Upper lobe of right lung (tissue), 1 donor: ENCODE results near the gene NBAS. TPM values are rescaled to one million over a fixed set of nuclear protein-coding genes. Genes with fewer than 3 reads are reported as not detected.

Source experiments
- ATAC-seq: fragments of 200-7000 bp; cut with Tn5 transposase; one replicate; pipeline ENCODE4 v1.9.1; 2020; ENCODE audit warnings: mild to moderate bottlenecking, moderate library complexity
- DNase-seq: peaks from one replicate; pipeline ENCODE4 v3.0.0-alpha.2; 2020
- H3K27ac ChIP-seq: fragments of 200-600 bp; one replicate; pipeline ENCODE4 v1.8.0; 2022
- H3K27me3 ChIP-seq: fragments of 200-600 bp; one replicate; pipeline ENCODE4 v1.8.0; 2022; ENCODE audit warnings: mild to moderate bottlenecking
- H3K36me3 ChIP-seq: fragments of 200-600 bp; one replicate; pipeline ENCODE4 v1.8.0; 2022
- H3K4me1 ChIP-seq: fragments of 200-600 bp; one replicate; pipeline ENCODE4 v1.8.0; 2022
- H3K4me3 ChIP-seq: fragments of 200-600 bp; one replicate; pipeline ENCODE4 v1.8.0; 2022; ENCODE audit warnings: mild to moderate bottlenecking
- H3K9me3 ChIP-seq: fragments of 200-600 bp; one replicate; pipeline ENCODE4 v1.8.0; 2022
- intact Hi-C: fragments of 100-400 bp; cut with DNase I; formaldehyde crosslinking; loops from one replicate; pipeline ENCODE4 v1.11.0; 2022
- total RNA-seq: library from RNA; stranded (reverse); fragmentation: NEBNext Ultra II Directional; extraction: Animal tissue kit (Norgen Biotek cat#: 25700); gene quantifications from one replicate; pipeline ENCODE4 v1.2.1, GENCODE V29; 2021
- TF ChIP-seq, protein P1 (sequence below): fragments of 200-600 bp; IDR thresholded peaks from one replicate; pipeline ENCODE4 v1.8.0; 2022; ENCODE audit warnings: antibody characterized with exemption
- donor health status: DM: no; HTN: yes; CAD: no; lungs with severe emphysema.

NBAS gene
- total RNA-seq, 1 donor from 2014 or later, result 38.8 TPM

DNA sequence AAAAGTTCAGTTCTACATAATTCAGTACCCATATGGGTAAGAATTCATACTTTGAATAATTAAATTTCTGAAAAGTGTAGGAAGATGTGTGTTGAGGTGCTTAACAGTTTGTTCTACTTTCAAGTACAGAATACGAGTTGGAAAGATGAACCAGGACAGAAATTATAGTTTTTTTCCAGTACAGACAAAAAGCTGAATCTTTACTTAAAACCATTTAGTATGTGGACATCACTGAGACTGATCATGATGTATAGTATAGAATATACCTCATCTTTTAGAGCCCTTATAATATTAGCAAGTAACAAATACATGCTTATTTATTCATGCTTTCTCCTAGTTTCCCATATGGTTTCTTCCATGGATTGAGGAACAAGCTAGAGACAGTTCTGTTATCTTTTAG is 40.5 kb upstream of the NBAS start:
- Histone ChIP-seq H3K9me3 (no peaks in the 10 kb centered on the region), H3K27ac (no peak overlapping the region), H3K36me3 (peaks cover 100% of the 10 kb centered on the region), H3K4me1 (no peaks in the 10 kb centered on the region), H3K27me3 (no peaks in the 10 kb centered on the region), H3K4me3 (no peak overlapping the region)
- DNase-seq, result no peak
- ATAC-seq, result no peak
- intact Hi-C loops, result no loop called here
- TF ChIP-seq, protein P1, sequence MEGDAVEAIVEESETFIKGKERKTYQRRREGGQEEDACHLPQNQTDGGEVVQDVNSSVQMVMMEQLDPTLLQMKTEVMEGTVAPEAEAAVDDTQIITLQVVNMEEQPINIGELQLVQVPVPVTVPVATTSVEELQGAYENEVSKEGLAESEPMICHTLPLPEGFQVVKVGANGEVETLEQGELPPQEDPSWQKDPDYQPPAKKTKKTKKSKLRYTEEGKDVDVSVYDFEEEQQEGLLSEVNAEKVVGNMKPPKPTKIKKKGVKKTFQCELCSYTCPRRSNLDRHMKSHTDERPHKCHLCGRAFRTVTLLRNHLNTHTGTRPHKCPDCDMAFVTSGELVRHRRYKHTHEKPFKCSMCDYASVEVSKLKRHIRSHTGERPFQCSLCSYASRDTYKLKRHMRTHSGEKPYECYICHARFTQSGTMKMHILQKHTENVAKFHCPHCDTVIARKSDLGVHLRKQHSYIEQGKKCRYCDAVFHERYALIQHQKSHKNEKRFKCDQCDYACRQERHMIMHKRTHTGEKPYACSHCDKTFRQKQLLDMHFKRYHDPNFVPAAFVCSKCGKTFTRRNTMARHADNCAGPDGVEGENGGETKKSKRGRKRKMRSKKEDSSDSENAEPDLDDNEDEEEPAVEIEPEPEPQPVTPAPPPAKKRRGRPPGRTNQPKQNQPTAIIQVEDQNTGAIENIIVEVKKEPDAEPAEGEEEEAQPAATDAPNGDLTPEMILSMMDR, result no peak

DNA sequence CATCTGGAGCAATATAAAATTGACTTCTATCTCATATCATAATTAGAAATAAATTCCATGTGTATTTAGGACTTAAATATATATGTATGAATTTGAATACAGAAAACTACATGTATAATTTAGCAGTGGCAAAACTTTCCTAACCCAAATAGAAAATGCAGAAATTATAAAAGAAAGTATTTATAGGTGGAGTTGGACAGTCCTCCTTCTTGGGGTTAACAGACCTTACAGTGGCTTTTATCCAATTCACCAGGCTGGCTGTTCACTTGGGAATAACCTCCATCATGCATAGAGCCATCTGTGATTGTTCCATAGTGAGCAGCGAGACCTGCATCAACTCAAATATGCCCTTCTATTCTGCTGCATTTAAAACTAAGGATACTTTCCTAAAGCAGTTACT is 38.9 kb upstream of the NBAS start:
- intact Hi-C loops, result no loop called here
- ATAC-seq (no peak), DNase-seq (no peak)
- H3K4me1 ChIP-seq, result no peaks in the 10 kb centered on the region
- H3K4me3 ChIP-seq, result no peak overlapping the region
- TF ChIP-seq, protein P1, result no peak
- H3K27me3 ChIP-seq, result no peaks in the 10 kb centered on the region
- no peak overlapping the region for H3K27ac ChIP-seq
- H3K36me3 ChIP-seq, result peaks cover 100% of the 10 kb centered on the region
- H3K9me3 ChIP-seq, result no peaks in the 10 kb centered on the region

DNA sequence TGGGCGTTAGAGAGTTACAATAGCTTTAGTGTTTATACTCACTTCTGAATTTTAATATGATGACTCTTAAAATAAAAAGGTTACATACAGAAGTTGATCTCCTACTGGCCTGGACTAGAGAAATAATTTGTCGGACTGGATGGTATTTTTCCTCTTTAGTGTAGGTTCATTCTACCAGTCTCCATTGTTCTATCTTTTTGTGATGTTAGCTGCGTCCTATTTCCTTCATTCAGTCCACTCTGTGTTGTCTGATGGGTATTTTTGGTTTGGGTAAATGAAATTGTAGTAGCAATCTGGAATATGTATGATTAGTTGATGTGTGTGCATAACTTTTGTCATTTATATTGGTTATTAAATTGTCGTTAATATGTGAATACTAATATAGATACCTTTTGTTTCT is 35.8 kb upstream of the NBAS start:
- no peak for DNase-seq
- H3K36me3 ChIP-seq, result peaks cover 71% of the 10 kb centered on the region
- TF ChIP-seq, protein P1, result no peak

DNA sequence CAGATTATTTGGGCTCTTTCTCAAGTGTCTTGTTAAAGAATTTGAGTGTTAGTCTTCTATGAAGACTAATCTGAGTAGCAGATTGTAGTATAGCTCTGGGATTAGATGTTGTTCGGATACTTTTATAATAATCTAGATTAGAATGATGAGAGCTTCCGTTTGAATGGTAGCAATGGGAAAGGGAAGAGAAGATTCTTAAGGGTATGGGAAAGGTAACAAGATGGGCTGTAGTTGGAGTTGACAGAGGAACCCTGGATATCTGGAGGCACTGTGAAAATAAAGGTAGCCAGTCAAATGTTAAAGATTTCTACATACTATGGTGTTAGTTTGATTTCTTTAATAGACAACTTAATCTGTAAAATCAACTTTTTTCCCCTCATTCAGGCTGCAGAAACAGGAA is 35.2 kb upstream of the NBAS start:
- Histone ChIP-seq H3K4me1 (peaks cover 15% of the 10 kb centered on the region), H3K27ac (no peak overlapping the region), H3K27me3 (no peaks in the 10 kb centered on the region), H3K9me3 (no peaks in the 10 kb centered on the region), H3K36me3 (peaks cover 65% of the 10 kb centered on the region), H3K4me3 (no peak overlapping the region)
- DNase-seq (no peak), ATAC-seq (no peak)
- intact Hi-C loops, result no loop called here
- TF ChIP-seq, protein P1, result no peak

More for the DNA sequence above, 35.8 kb upstream of the NBAS start:
- ATAC-seq, result no peak
- intact Hi-C loops, result no loop called here
- Histone ChIP-seq H3K9me3 (no peaks in the 10 kb centered on the region), H3K4me1 (peaks cover 15% of the 10 kb centered on the region), H3K27ac (no peak overlapping the region), H3K4me3 (no peak overlapping the region), H3K27me3 (no peaks in the 10 kb centered on the region)

DNA sequence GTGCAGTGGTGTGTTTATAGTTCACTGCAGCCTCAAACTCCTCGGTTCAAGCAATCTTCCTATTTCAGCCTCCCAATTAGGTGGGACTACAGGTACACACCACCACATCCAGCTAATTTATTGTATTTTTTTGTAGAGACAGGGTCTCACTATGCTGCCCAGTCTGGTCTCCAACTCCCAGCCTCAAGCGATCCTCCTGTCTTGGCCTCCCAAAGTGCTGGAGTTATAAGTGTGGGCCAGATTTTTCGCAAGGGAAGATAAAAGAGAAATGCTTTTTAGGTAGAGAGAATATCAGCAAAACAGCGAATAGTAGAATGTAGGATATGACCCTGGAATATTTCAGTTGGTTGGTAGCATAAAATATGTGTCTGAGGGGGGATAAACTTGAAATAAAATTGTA is 34.8 kb upstream of the NBAS start:
- intact Hi-C loops, result no loop called here
- no peaks in the 10 kb centered on the region for H3K9me3 ChIP-seq
- ATAC-seq (no peak), DNase-seq (no peak)
- TF ChIP-seq, protein P1, result no peak
- no peak overlapping the region for H3K27ac ChIP-seq
- H3K4me1 ChIP-seq, result peaks cover 15% of the 10 kb centered on the region
- H3K27me3 ChIP-seq, result no peaks in the 10 kb centered on the region
- peaks cover 61% of the 10 kb centered on the region for H3K36me3 ChIP-seq
- no peak overlapping the region for H3K4me3 ChIP-seq

DNA sequence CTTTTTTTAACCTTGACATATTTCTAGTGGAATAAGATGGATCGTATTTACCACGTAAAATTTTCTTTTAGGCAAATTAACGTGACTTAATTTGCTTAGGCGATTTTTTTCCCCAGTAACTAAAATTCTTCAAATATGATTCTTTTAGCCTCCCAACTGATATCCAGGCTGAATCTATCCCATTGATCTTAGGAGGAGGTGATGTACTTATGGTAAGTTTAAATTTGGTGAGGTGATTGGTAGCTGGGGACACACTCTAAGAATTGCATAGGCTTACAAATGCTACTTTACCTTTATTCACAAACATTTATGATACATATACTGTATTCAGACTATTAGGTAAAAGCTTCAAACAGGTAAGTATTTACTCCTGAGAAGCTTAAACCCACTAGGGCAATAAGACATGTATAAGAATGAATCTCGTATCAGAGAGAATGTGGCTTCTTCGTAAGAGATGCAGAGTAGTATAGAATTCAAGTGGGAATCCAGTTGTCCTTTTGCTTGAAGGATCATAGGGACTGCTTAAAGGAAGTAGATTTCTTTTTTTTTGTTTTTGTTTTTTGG is 34.3 kb upstream of the NBAS start:
- H3K36me3 ChIP-seq, result peaks cover 56% of the 10 kb centered on the region
- DNase-seq (no peak), ATAC-seq (no peak)
- intact Hi-C loops, result no loop called here
- H3K4me3 ChIP-seq, result no peak overlapping the region
- H3K9me3 ChIP-seq, result no peaks in the 10 kb centered on the region
- H3K27me3 ChIP-seq, result no peaks in the 10 kb centered on the region
- H3K4me1 ChIP-seq, result peaks cover 15% of the 10 kb centered on the region
- TF ChIP-seq, protein P1, result no peak
- no peak overlapping the region for H3K27ac ChIP-seq
